CD4-positive, alpha-beta T cell treated with Interferon gamma for 1 hour (primary cell): ENCODE results near the gene FAM83F.

Experiments used
- DNase-seq: peaks from one replicate; pipeline ENCODE4 v3.0.0-alpha.2; 2020

Gene FAM83F

DNA sequence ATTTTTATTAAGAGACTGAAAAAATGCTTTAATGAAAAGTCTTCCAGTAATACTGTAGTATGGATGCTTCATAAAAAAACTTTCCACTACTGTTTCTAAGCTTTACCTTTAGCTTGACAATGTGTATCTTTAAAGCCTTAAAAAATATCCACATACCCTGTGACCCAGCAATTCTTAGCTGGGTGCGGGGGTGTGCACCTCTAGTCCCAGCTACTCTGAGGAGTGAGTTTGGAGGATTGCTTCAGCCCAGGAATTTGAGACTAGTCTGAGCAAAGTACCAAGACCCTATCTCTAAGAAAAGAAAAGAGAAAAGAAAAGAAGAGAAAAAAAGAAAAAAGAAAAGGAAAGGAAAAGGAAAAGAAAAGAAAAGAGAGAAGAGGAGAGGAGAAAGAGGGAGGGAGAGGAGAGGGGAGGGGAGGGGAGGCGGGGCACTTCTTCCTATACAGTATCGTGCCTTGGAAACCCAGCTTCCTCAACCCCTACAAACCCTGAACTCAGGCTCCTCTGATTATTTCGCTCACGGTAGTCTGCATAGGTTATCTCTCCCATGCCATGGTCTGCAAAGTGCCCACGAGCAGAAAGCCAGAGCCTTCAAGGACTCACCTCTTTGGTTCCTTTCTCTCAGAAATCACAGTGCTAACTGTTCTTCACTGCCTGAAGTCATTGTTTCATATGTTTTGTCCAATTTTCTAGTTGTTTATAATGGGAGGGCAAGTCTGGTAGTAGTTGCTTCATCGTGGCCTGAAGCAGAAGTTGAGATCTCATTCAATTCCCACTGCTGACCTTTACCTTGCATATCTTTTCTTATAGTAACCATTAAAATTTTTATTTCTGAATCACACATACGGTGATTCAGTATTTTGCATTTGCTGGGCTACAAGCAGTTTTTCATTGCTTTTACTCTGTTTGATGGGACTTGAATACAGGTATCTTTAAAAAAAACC is 82.2 kb downstream of the FAM83F start:
- DNase-seq, result no peak

DNA sequence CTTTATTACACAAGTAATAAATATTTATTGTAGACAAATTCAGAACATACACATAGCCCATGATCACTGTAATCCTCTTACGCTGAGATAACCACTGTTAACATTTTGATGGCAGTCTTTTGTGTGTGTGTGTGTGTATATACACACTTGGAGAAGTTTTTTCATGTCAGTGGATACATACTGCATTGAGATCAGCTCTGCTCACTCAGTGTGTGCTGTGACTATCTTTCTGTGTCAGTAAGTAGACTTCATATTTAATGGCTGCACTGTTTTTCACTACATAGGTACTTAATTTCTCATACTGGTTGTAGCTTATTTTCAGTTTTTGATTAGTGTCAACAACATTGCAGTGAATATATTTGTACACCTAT is 82.9 kb downstream of the FAM83F start:
- DNase-seq, result no peak

DNA sequence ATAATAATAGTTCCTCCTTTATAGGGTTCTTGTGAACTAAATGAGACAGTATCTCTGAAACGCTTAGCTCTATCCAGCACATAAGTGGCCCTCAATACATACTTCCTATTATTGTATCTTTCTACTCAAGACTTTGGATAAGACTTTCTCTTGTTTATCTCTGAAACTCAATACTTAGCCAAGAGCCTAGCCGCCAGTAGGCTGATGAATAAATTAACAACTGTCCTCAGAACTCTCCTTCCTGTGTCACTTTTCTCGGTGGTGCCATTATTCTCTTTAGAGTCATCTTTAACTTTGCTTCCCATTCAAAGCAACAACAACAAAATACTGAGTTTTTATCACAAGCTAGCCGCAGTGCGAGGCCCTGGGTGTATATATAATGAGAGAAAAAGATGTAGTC is 86.9 kb downstream of the FAM83F start:
- DNase-seq, result no peak

DNA sequence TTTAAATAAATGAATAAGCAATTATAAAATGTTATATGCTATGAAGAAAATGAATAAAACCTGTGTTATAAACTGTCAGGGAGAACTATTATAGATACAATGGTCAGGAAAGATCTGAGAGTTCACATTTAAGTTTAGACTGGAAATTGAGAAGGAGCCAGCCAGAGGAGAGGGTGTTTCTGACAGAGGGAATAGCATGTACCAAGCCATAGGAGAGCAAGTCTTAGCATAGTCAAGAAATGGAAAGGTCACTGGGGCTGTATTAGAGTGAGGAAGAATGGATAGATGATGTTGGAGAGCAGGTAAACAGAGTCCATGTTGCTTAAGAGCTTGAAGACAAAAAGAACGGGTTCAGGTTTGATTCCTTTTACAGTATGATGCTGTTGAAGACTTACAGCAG is 87.4 kb downstream of the FAM83F start:
- DNase-seq, result no peak

DNA sequence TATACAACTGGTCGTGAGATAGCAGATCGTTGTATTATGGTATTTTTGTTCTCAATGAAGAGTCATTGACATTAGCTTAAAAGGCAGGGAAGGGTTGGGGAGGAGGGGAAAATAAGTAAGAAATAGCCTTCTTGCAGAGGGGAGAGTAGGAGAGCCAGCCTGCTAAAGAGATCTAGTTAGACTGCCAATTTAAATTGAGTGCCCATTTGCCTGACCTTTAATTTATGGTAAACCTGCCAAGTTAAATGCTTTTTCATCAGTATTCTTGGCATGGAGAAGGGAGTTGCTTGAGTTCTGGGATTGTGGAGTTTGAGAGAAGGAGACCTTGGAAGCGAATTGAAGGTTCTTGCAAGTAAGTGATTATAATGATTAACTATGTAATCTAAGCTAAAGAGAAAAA is 89.0 kb downstream of the FAM83F start:
- DNase-seq, result no peak

DNA sequence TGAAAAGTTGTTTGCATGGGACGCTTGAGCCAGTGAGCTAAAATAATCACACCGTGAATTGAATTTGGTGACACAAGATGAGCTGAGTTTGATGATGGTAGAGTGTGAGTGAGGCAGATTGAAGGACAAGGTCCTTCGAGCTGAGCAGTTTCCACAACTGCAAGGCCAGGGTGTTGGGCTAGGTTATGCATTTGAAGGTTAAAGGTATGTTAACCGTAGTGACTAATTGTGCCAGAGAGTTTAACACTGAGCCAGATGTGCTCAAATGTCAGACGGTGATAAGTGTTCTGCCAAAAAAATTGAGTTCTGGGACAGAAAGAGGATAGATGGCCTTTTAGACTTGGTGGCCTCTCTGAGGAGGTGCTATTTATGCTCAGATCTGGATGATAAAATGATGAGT is 89.5 kb downstream of the FAM83F start:
- DNase-seq, result no peak

DNA sequence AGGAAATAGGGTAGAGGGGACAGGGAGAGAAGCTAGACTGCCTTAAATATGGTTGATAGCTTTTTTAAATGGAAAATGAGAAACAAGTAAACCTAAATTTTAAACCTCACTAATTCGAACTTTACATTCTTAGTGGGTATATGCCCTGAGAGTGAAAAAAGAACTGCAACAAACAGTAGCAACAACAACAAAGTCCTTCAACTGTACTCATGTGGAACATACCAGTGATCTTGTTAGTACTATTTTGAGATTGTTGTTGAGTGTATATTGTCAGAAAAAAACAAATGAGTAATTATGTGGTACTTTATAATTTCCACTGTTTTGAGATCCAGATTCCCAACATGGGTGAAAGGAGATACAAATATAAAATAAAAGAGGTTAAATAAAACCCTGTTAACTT is 94.1 kb downstream of the FAM83F start:
- DNase-seq, result no peak
